ENCODE data around the gene HOXD10.

Gene HOXD10

DNA sequence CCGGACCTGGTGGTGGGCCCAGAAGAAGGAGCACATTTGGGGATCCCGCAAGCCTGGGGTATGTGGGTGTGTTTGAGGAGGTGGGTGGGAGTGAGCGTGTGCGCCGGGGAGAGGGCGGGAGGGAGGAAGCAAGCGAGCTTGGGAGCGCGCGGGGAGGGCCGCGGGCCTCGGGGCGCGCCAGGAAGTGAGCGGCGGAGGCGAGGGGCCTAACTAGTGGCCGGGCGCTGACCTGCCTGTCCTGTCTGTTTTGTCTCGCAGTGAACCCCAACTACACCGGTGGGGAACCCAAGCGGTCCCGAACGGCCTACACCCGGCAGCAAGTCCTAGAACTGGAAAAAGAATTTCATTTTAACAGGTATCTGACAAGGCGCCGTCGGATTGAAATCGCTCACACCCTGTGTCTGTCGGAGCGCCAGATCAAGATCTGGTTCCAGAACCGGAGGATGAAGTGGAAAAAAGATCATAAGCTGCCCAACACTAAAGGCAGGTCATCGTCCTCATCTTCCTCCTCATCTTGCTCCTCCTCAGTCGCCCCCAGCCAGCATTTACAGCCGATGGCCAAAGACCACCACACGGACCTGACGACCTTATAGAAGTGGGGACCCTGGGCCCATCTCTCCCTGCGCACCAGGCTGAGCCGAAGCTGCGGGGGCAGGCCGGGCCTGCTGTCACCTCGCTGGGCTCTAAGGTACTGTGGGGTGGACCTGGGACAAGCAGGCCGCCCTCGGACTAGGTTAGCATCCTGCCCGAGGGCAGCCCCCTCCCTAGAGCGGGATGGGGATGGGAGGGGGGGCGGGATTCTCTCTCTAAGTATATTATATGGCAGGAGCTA, 36.0 kb downstream of the HOXD10 start:
- peaks cover 72% of the 10 kb centered on the region for H3K27me3 ChIP-seq (ENCODE audit: insufficient read depth, poor library complexity, severe bottlenecking)
- H3K4me3 ChIP-seq (replicated peaks; ENCODE audit: insufficient read depth, low read length) = no peak overlapping the region
- no peak overlapping the region for H3K27ac ChIP-seq (replicated peaks)
- no peak for TF ChIP-seq POLR2AphosphoS5 (IDR thresholded peaks at IDR 0.05; ENCODE audit: low read depth)
- TF ChIP-seq, protein P1, sequence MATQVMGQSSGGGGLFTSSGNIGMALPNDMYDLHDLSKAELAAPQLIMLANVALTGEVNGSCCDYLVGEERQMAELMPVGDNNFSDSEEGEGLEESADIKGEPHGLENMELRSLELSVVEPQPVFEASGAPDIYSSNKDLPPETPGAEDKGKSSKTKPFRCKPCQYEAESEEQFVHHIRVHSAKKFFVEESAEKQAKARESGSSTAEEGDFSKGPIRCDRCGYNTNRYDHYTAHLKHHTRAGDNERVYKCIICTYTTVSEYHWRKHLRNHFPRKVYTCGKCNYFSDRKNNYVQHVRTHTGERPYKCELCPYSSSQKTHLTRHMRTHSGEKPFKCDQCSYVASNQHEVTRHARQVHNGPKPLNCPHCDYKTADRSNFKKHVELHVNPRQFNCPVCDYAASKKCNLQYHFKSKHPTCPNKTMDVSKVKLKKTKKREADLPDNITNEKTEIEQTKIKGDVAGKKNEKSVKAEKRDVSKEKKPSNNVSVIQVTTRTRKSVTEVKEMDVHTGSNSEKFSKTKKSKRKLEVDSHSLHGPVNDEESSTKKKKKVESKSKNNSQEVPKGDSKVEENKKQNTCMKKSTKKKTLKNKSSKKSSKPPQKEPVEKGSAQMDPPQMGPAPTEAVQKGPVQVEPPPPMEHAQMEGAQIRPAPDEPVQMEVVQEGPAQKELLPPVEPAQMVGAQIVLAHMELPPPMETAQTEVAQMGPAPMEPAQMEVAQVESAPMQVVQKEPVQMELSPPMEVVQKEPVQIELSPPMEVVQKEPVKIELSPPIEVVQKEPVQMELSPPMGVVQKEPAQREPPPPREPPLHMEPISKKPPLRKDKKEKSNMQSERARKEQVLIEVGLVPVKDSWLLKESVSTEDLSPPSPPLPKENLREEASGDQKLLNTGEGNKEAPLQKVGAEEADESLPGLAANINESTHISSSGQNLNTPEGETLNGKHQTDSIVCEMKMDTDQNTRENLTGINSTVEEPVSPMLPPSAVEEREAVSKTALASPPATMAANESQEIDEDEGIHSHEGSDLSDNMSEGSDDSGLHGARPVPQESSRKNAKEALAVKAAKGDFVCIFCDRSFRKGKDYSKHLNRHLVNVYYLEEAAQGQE (IDR thresholded peaks at IDR 0.05; ENCODE audit: insufficient replicate concordance, low read depth) = no peak
- DNase-seq (ENCODE audit: low read depth in 1 of 2, low spot score in 1 of 2) = no peak

GRCh38 chr2:176154576-176155252, 38.1 kb downstream of the HOXD10 start:
- Histone ChIP-seq H3K27me3 (ENCODE audit: insufficient read depth, poor library complexity, severe bottlenecking) (peaks cover 70% of the 10 kb centered on the region), H3K4me3 (replicated peaks; ENCODE audit: insufficient read depth, low read length) (no peak overlapping the region), H3K27ac (replicated peaks) (no peak overlapping the region)

GRCh38 chr2:176155356-176156044, 38.9 kb downstream of the HOXD10 start:
- TF ChIP-seq GABPA (IDR thresholded peaks at IDR 0.05; ENCODE audit: low read depth) = no peak
- no peak for TF ChIP-seq SPI1 (IDR thresholded peaks at IDR 0.05; ENCODE audit: borderline replicate concordance, low read depth)
- TF ChIP-seq, protein P1 (IDR thresholded peaks at IDR 0.05; ENCODE audit: insufficient replicate concordance, low read depth) = no peak
- TF ChIP-seq POLR2AphosphoS5 (IDR thresholded peaks at IDR 0.05; ENCODE audit: low read depth) = no peak
- no peak for TF ChIP-seq CTCF (IDR thresholded peaks at IDR 0.05; ENCODE audit: insufficient read depth, low read length)
- peaks cover 71% of the 10 kb centered on the region for H3K27me3 ChIP-seq (ENCODE audit: insufficient read depth, poor library complexity, severe bottlenecking)
- DNase-seq (ENCODE audit: low read depth in 1 of 2, low spot score in 1 of 2) = no peak
- H3K27ac ChIP-seq (replicated peaks) = no peak overlapping the region
- H3K4me3 ChIP-seq (replicated peaks; ENCODE audit: insufficient read depth, low read length) = no peak overlapping the region

More at GRCh38 chr2:176154576-176155252, 38.1 kb downstream of the HOXD10 start:
- TF ChIP-seq GABPA (IDR thresholded peaks at IDR 0.05; ENCODE audit: low read depth) (no peak), SPI1 (IDR thresholded peaks at IDR 0.05; ENCODE audit: borderline replicate concordance, low read depth) (no peak), POLR2AphosphoS5 (IDR thresholded peaks at IDR 0.05; ENCODE audit: low read depth) (no peak), CTCF (IDR thresholded peaks at IDR 0.05; ENCODE audit: insufficient read depth, low read length) (no peak)
- TF ChIP-seq, protein P1 (IDR thresholded peaks at IDR 0.05; ENCODE audit: insufficient replicate concordance, low read depth) = no peak
- DNase-seq (ENCODE audit: low read depth in 1 of 2, low spot score in 1 of 2) = no peak

Data from HL-60 (cell line).